Fibroblast of pulmonary artery (primary cell): ENCODE data around the gene LIPH.

ENCODE experiments used
- DNase-seq: peaks from one replicate; pipeline ENCODE4 v3.0.0-alpha.2; 2010; ENCODE audit warnings: low read depth
- H3K4me3 ChIP-seq: replicated peaks from 2 replicates; pipeline ENCODE4 v1.5.1; 2011; ENCODE audit warnings: low read depth, mild to moderate bottlenecking, control low read depth, low read length, moderate library complexity
- TF ChIP-seq, protein P1 (sequence below): IDR thresholded peaks from 2 replicates; pipeline ENCODE4 v1.5.1; 2011; ENCODE audit warnings: mild to moderate bottlenecking, control low read depth, low read length, inconsistent platforms; ENCODE audit errors: missing control alignments

The LIPH gene

DNA sequence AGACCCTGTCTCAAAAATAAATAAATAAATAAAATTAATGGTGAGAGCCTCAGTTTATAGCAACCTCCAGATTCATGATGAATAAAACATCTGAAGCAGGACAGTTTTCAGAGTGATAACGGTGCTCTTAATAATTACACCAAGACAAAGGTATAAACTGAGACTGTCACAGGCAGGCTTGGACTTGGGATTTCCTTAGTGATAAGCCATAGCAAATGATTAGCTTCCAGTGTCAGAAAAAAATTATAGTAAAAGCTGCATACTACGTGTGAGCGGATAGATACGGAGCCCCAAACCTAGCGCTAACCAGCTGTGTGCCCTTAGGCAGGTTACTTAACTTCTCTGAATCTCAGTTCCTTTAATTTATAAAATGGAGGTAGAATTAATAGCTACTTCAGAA, 21.5 kb downstream of the LIPH start:
- no peak overlapping the region for H3K4me3 ChIP-seq
- no peak for DNase-seq
- TF ChIP-seq, protein P1, sequence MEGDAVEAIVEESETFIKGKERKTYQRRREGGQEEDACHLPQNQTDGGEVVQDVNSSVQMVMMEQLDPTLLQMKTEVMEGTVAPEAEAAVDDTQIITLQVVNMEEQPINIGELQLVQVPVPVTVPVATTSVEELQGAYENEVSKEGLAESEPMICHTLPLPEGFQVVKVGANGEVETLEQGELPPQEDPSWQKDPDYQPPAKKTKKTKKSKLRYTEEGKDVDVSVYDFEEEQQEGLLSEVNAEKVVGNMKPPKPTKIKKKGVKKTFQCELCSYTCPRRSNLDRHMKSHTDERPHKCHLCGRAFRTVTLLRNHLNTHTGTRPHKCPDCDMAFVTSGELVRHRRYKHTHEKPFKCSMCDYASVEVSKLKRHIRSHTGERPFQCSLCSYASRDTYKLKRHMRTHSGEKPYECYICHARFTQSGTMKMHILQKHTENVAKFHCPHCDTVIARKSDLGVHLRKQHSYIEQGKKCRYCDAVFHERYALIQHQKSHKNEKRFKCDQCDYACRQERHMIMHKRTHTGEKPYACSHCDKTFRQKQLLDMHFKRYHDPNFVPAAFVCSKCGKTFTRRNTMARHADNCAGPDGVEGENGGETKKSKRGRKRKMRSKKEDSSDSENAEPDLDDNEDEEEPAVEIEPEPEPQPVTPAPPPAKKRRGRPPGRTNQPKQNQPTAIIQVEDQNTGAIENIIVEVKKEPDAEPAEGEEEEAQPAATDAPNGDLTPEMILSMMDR = no peak

DNA sequence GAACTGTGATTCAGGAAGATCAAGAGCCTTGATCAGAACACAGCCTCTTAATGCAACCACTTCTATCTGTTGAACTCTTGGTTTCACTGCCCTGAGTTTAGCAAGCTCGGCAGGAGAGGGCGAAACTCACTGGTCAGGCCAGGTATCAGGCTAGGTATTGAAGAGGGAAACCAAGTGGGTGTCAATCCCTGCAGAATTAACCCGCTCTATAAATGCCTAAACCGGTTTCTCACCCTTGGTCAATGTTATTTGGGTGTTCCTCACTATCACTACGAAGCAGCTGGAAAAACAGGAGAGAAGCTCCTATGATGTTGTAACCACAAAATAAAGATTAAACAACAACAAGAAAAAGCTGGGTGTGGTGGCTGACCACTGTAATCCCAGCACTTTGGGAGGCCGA, 23.9 kb downstream of the LIPH start:
- DNase-seq = no peak
- no peak overlapping the region for H3K4me3 ChIP-seq
- TF ChIP-seq, protein P1 = no peak

DNA sequence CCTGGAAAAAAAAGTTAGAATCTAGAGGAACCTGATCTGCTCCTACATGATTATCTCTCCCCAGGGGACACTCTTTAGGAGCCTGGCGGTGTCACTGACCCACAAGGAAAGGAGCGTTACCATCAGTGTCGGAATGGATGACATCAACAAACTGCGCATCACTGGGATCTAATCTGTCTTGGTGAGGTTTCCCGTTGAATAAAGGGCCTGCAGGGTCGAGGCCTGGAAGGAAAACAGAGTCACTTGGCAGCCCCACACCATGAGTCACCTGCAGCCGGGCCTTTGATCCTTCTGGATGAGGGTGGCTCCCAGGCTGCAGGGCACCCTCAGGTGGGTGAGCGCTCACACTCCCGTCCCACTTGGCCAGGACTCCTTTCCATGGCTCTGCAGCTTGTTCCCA, 25.0 kb downstream of the LIPH start:
- H3K4me3 ChIP-seq = no peak overlapping the region
- TF ChIP-seq, protein P1 = no peak
- no peak for DNase-seq

DNA sequence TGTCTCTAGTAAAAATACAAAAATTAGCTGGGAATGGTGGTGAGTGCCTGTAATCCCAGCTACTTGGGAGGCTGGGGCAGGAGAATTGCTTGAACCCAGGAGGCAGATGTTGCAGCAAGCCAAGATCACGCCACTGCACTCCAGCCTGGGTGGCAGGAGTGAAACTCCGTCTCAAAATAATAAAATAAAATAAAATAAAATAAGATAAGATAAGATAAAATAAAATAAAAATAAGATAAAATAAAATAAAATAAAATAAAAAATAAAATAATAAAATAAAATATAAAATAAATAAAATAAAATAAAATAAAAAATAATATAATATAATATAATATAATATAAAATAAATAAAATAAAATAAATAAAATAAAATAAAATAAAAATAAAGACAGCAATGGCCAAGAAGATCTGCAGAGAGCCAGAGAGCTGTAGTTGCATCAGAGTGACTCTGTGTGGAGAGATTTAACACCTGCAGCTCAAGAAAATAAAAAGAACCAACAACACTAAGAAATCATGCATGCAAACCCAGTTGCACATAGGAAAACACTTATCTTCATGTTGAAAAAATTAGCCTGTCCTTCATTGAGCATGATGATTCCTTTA, 25.9 kb downstream of the LIPH start:
- no peak overlapping the region for H3K4me3 ChIP-seq
- TF ChIP-seq, protein P1 = no peak
- no peak for DNase-seq

DNA sequence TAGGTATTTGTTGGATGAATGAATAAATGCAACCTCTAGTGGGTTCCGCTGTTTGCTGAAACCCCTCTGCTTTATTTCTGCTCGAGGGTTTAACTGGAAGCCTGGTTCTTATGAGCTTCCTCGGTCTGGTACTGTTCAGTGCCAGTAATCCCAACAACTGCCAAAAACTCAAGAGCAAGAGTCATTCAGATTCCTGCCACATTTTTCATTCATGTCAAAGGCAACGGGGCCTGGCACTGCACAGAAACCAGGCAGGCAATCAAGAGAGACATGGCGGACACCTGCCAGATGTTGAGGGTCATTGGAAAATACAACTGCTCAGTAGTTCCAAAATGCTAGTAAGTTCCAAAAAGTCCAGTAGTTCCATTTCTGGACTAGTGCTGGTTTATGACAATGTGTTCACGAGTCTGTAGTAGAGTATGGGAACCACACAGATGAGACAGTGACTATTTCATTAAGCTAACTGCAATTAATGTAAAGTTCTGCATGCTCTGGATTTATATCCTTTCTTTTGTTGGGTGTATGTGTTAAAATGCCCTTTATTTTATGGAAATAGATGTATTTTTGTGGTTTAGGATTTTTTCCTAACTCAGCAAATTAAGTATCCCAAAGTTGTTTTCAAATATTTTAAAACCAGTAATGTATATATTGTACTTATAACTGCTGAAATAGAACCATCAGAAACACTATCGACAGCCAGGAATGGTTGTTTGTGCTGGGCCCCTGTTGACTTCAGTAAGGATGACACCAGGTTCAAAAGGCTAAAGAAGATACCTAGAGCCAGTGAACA, 30.8 kb downstream of the LIPH start:
- H3K4me3 ChIP-seq = no peak overlapping the region
- DNase-seq = no peak
- TF ChIP-seq, protein P1 = no peak

DNA sequence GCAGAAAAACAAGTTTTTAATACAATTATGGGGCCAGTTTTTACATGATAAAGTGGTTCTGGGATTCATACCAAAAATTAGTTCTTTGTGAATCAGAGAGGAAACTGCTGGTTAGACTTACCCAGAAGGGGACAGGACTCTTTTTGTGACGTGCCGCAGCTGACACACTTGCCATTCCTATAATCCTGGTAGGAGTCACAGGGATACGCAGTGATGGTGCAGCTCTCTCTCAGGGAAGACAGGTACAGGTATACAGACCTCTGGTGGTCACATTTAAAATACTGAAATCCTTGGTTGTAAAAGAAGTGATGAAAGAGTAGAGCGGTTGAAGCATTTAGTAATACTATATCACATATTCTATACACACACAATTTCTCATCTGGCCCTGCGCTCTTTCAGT, 33.4 kb downstream of the LIPH start:
- no peak for DNase-seq
- no peak overlapping the region for H3K4me3 ChIP-seq
- TF ChIP-seq, protein P1 = no peak
